HG03558 (cell line): Measurements from ENCODE around the gene CSDE1.
A peak's percentile ranks its signal among the peaks of the same experiment; 100 is the strongest.

Experiments used
- ATAC-seq: cut with Tn5 transposase; IDR thresholded peaks from one replicate; pipeline ENCODE4 v1.9.1; 2021; ENCODE audit warnings: moderate number of reproducible peaks; ENCODE audit not compliant: unreplicated experiment; ENCODE audit errors: extremely low read depth

The CSDE1 gene

DNA sequence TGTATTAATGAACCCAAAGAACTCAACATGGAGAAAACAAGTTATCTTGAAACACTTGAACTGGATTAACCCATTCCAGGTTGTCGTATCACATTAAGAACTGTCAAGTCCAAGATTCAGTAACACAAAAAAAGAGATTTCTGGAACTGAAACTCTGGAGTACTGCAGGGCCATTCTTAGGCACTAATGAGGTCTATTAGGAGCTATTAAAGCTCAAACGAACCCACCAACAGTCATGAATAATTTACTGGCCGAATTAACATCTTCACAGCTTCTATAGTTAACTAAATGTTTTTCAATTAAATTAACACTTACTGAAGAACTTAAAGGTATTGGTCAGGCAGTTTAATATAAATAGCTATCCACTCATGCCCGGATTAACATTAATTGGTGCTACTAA, 4.6 kb downstream of the CSDE1 start:
- ATAC-seq = no peak

DNA sequence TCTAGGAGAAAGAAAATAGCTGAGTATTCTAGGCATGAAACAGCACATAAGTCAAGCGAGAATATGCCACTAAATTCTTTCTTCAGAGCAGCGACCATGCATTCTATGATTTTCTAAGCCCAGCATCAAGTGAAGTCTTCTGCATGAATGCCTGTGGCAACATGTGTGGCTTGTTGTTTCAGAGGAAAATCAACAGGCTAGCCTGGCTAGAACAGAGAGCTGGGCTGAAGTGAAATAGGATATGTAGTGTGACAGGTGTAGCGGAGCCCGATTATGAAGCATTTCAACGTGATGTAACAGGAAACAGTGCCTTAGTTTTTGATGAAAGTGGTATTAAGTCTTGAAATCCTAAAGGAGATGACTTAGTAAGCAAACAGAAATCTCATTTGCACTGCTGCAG, 7.0 kb downstream of the CSDE1 start:
- ATAC-seq = no peak

DNA sequence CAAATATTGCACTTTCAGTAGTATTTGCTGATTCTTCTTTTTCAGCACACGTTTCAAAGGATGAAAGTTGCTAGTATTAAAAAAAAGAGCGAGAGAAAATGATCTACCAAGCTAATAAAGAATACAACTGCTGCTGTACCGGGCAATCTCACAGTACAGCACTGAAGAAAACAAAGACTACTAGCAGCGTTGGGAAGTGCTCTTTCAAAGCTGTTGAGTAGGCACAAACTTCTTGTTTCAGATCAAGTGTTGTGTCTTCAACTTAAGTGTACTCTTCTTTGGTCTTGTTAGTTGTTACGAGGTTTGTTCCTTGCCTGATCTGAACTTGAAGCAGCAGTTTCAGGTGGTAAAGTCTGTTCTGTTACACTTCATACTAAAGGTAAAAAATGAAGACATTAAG, 7.9 kb downstream of the CSDE1 start:
- no peak for ATAC-seq

DNA sequence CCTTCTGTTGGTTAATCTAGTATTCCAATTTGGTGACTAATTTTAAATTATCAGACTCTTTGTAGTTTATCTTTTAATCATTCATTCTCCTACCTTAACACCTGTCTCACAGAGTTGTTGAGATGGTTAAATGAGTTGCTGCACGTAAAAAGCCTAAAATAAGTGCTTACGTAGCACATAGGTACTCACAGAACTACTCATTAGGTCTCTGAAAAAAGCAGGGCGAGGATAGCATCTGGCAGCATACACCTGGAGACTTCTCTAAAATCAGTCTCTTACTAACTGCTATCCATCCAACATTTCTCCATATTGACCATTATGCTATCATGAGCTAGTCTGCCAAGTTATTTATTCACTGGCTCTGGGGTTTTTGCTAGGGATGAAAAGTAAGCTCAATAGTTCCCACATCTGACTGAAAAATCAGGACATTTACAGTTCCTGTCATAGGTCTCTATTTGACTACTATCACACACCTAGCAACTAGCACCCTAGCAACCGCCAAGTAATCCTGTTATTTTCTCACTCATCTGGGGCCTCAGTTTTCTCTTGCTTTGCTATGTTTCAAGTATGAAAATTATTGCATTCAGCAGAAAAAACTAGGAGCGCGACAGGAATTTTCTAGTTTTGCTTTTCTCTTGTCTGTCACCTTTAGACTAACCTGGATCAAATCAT, 11.2 kb downstream of the CSDE1 start:
- ATAC-seq = no peak

DNA sequence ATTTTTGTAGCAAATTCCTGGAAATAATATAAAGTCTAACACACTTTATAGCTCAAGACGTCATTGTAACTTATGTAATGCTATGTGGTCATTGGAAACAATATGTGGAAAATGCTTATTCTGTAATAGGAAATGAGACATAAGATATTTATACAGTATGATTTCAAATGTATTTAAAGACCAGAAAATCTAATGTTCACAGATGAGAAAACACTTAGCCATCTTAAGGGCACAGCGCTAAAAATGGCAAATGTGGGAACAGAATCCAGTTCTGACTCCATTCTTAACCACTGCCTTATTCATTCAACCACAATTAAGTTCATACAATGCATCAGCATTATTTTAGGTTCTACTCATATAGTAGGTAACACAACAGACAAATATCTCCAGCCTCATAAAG, 12.5 kb downstream of the CSDE1 start:
- ATAC-seq = no peak

DNA sequence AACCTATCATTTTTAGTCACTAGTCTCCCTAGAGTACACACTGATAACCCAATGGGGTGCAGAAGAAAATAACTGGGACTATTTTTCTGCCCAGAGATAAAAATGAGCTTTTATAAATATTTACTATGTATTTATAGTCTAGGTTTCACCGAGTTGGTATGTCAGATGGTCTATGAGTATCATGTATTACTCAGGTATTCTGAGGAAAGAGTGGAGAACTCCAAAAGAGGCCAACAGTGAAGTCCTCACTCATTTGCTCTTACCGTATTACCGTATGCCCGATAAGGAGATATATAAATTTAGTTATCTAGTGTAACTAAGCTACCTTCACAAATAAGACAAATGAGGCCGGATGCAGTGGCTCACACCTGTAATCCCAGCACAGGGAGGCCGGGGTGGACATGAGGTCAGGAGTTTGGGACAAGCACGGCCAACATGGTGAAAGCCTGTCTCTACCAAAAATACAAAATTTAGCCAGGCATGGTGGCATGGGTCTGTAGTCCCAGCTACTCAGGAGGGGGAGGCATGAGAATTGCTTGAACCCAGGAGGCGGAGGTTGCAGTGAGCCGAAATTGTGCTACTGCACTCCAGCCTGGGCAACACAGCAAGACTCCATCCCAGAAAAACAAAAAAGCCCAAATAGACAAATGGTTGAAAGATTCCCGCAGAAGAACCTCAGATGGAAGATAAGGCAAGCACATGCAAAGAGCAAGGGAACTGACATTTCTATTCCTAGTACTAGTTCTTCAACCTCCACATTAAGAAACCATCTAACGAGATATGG, 15.6 kb downstream of the CSDE1 start:
- ATAC-seq = no peak

DNA sequence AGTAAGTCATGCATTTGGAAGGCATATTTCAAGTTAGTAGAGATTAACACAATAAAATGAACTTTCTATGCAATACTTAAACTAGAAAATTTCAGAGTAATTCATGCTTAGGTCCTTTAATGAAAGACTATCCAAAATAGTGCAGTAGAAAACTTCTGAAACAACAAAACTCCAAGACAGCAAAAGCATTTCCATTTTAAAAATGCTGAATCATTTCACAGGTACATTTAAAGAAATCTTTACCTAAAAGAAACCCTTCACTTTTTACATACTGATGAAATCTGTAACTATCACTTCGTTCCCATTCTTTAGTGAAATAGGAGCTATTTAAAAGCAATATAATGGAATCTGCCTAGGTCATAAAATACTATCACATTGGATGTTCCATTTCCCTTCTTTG, 17.5 kb downstream of the CSDE1 start:
- no peak for ATAC-seq

DNA sequence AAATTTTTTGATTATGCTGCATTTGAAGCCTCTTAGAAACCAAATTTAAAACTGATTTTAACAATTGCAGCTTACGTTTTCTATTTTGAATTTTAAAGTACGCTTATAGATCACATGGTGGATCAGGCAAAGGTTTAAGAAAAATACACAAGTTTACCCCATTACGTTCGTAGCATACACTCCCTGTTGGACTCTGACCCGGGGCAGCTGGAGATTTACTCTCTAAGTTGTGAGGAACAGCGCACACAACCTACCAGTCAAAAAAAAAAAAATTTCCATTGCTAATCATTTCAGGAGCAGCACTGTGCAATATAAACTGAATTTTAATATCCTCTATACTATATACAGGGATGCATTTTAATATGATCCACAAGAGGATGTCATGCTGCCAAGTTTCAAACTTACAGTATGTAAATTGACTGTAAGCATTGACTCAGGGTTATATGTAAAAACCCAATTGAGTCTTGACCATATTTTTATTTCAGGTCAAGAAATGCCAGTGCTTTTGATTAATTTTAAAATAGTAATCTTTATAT, 20.4 kb downstream of the CSDE1 start:
- ATAC-seq = no peak

DNA sequence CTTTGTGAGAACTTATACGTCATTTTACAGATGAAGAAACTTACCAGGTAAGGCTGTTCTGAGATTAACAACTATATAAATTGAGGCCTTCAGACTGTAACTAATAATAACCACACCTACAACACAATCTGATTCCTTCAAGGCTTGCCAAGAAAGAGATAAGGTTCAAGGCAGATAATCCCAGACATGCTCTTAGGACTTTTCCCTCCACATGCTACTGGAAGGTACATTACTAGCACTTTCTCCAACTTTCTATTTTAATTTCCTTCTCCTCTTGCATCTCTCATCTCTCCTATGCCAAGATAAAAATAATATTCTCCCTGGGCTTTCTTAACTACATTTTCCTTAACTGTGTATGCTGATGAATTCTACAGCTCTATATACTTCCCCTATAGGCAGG, 22.3 kb downstream of the CSDE1 start:
- no peak for ATAC-seq

DNA sequence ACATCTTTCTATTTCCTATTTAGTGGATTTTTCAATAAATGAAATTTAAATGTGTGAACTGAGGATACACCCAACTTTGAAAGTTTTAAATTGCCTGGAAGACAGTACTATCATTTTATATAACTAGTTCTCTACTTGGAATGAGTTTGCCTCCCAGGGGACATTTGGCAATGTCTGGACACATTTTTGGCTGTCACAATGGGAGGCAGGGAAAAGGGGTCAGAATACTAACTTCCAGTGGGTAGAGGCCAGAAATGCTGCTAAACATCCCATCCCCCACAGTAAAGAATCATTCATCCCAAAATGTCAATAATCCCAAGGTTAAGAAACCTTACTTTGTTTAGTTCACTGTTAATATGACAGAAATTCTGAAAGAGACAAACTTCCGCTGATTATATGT, 28.0 kb downstream of the CSDE1 start:
- ATAC-seq = no peak

DNA sequence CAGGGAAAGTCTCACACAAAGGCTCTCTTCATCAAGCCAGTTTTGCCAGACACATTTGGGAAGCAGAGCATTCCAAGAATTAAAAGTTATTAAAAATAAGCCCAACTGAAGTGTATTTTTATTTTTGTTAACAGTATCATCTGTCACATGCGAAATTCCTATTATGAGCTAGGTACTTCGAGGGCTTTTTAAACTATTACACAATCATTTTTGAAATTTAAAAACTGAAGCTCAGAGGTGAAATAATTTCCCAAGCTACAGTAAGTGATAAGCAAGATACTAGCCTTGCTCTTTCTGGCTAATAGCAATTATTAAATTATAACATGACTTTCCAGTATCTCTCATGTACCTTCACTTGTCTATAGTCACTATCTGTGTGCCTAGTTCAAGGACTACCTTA, 29.2 kb downstream of the CSDE1 start:
- ATAC-seq = no peak

DNA sequence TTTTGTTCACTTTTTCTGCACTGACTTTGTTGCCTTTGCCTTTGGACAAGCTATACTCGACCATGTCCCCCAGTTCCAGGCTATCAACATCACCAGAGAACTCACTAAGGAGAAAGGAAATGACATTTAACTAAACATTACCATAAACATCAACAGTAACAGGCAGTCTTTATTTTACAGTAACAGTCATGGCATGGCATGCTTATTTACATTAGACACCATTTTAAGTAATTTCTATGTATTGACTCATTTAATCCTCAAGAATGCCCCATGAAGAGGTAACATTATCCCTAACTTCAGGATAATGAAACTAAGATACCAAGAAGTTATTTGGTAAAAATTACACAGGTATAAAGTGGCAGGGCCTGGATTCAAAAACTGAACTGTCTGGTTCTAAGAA, 32.6 kb downstream of the CSDE1 start:
- ATAC-seq = no peak

DNA sequence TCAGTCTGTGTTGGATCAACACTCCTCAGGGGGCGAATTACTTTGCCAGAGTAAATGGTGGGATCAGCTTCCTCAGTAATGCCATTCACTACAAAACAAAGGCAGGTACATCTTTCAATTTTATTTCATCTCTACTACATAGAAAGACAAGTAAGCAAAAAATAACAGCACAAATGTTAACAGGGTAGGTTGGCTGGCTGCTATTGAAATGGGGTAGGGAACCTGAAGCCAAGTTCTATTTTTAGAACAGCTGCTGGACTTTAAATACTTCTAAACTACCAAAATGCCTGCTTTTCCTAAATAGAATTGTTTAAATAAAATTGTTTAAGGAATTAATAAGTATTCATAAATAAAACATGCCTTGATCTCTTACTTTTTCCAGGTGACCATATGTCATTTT, 33.9 kb downstream of the CSDE1 start:
- no peak for ATAC-seq

DNA sequence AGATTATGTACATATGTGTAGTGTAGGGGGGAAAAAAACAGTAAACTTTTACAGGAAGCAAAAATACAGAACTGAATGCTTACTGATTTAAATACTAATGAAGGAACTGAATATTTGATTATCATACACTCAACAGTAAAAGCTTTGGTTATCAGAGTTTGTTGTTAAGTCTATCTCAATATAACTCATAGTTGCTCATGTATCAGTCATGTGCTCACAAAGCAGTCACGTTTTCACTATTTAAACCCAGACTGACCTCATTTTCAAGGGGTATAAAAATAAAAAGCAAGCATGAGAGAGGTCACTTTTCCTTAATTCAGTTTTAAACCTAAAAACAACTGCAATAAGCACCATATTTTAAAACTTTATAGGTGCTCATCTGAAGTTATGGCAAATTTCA, 34.3 kb downstream of the CSDE1 start:
- ATAC-seq = no peak

DNA sequence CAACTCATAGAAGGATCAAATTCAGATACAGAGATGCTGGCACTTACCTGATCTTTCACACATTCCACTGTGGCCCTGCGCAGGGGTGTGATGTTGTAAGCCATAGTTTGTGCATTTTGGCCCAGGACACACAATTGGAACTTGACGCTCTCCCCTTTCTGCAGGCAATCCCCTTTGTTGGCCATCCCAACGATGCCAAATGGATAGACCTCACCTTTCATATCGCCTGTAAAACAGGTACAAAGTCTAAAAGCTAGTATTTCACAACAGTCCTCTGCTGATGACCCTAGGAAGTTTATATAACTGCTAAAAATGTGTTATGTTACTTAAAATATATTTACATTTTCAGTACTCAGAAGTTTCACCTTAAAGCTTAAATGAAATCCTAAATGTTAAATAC, 37.3 kb downstream of the CSDE1 start:
- no peak for ATAC-seq

DNA sequence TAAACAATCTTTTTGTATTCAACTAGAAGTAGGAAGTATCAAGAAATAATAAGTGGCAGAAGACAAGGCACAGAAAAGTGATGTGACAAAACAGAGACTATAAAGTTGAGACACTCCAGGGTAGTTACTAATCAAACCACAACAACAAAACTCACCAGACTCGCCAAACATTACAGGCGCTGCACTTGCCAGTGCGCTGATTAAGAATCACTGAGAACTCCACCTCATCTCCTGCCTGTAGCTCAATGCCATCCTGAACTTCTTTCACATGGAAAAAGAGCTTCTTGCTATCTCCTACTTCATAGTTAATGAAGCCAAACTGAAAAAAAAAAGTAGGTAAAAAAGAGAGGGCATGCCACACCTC, 38.4 kb downstream of the CSDE1 start:
- no peak for ATAC-seq

DNA sequence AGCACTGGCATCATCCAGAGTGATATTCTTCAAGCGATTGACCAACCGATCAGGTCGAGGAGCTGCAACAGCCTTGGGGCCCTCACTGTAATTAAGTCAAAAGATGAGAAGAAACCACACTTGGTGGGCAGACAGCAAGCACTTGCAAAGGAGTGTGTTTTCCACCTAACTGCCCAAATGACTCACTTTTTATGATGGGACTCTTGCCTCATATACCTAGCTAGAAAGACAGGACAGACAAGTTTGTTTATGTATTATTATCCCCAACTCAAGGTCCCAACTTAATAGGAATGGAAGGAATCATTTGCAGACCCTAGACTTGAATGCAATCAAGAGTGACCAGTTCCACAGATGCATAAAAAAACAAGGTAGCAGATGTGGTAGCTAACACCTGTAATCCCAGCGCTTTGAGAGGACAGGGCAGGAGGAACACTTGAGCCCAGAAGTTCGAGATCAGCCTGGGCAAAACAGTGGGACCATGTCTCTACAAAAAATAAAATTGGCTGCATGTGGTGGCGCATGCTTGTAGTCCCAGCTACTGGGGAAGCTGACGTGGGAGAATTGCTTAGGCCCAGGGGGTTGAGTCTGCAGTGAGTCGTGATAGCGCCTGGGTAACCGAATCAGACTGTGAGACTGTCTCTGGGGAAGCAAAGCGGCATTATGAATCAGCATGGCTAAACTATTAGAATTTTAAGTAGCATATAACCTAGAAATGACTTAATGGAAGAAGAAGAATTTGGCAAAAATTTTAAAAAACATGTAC, 38.9 kb downstream of the CSDE1 start:
- no peak for ATAC-seq

DNA sequence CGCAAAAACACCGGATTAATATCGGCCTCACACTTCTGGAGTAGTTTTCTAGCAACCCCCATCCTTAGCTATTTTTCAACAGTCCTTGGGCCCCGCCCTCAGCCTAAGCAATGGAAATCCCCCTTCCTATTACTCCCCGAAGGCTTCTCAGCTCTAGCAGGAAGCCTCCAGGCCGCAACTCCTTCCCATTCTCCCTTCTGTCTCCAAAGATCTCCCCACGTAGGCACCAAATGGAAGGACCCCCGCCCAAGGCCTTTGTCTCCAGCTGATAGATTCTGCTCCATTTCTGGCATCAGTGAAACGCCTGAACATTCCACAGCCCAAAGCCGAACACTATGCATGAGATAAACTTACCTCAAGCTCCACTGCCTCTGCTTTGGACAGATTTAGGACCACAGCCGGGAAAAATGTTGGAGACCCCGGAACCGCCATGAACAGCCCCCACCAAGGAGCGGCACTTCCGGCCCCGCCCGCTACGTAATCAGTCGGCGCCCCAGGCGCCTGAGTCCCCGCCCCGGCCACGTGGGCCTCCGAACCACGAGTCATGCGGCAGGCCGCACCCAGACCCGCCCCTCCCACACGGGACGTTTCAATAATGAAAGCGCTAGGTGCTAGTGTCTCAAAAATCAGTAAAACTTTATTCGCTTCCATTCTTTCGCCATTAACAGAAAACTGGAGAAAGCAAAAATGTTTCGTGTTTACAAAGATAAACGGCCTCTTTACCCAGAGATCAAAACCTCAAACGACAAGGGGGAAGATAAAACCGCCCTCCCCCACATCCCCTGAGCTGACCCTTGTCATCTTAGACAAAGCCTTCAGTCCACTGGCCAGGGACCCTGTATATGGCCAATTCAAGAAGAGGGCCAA, 41.2 kb downstream of the CSDE1 start, which contains the start of gene NRAS:
Gene NRAS, minus strand, starts transcription at position 468 of the 867 bp plus-strand sequence. CDS start 611 bp downstream, outside the sequence.
- peak; percentile 81 for ATAC-seq

DNA sequence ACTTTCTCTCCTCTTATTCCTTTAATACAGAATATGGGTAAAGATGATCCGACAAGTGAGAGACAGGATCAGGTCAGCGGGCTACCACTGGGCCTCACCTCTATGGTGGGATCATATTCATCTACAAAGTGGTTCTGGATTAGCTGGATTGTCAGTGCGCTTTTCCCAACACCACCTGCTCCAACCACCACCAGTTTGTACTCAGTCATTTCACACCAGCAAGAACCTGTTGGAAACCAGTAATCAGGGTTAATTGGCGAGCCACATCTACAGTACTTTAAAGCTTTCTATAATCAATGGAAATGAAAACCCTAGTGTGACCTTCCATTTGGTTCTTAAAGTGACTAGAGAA, 41.9 kb downstream of the CSDE1 start:
- no peak for ATAC-seq

DNA sequence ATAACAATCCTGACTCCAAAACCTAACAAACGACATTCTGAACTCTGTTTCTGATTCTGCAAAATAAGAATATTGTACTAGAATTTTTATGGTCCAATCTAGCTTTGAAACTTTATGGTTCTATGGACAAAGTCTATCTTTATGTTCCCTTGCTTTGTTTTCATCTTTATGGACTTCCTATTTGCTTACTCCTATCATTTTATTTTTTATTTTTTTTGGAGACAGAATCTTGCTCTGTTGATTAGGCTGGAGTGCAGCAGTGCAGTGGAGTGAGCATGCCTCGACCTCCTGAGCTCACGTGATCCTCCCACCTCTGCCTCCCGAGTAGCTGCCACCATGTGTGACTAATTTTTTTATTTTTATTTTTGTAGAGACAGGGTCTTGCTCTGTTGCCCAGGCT, 44.8 kb downstream of the CSDE1 start:
- ATAC-seq = no peak
